Esophagus squamous epithelium (tissue), 4 donors: ENCODE data around the gene WDR1.

Source experiments
- CTCF ChIP-seq, 6 experiments: fragments of 450-650 bp in 4 of 6; fragments of 200-600 bp in 2 of 6; sonication (generic) in 2 of 6; IDR thresholded peaks; one replicate each; pipeline ENCODE4 v1.5.1; 2016 to 2019; ENCODE audit warnings: antibody characterized with exemption in 6 of 6, mild to moderate bottlenecking in 4 of 6, moderate library complexity in 4 of 6
- POLR2A ChIP-seq, 4 donors: fragments of 450-650 bp; IDR thresholded peaks; one replicate each; pipeline ENCODE4 v1.6.1; 2017; ENCODE audit warnings: antibody characterized with exemption in 4 of 4, mild to moderate bottlenecking in 4 of 4, moderate library complexity in 3 of 4

DNA sequence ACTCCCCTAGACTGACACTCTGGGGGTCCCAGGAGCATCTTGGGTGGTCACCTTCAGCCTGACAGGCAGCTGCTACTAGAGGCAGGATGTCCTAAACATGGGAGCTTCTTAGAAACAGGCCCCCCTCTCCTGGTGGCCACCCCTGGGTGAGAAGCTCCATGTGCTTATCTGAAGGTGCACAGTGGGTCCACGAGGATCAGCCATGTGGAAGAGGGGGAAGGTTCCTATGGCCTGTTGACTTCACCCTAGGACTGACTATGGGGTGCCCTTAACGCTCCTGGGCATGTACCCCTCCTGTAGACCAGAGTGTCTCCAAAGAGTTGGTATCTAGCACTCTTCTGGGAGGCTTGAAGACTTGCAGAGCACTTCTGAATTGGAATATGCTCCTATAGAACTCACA lies 22.9 kb upstream of the WDR1 start:
- TF ChIP-seq CTCF (IDR thresholded peaks at IDR 0.05) (no peak), POLR2A (IDR thresholded peaks at IDR 0.05) (no peak)
